ENCODE data around the gene CBX6.
A peak's percentile ranks its signal among the peaks of the same experiment; 100 is the strongest.

Gene CBX6

DNA sequence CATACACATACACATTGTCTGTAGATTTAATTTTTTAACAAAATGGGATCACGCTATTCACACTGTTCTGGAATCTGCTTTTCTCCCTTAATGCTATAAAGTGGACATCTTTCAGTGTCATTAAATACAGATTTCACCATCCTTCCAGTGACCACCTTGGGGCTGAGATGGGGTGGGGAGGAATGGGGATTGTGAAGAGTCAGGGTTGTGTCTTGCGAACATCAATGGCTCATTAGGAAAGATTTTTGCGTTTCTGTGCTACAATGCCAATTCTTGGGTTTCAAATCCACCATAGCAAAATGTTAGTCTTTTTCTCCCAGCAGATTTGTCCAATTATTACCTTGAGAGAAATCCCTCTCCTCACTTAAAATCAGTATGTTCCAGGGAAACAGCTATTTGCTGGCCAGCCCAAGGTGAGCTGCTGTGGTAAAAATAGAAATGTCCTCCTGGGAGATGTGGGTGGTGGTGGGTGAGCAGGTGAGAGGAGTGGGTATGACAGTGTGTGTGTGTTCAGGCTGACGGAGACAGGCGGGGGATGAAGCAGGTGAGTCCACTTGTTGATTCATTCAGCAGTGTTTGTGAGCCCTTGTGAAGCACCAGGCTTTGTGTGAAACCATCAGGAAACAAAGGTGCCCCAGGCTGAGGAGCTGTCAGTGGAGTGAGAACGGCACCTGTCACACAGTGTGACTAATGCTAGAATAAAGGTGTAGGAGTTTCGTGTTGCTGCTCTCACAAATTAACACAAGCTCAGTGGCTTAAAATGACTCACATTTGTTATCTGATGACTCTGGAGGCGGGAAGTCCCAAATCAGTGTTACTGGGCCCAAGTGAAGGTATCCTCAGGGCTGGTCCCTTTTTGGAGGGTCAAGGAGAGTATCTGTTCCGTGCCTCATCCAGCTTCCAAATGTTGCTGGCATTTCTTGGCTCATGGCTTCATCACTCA lies 1.7 kb upstream of the CBX6 start:
- no peak for DNase-seq

DNA sequence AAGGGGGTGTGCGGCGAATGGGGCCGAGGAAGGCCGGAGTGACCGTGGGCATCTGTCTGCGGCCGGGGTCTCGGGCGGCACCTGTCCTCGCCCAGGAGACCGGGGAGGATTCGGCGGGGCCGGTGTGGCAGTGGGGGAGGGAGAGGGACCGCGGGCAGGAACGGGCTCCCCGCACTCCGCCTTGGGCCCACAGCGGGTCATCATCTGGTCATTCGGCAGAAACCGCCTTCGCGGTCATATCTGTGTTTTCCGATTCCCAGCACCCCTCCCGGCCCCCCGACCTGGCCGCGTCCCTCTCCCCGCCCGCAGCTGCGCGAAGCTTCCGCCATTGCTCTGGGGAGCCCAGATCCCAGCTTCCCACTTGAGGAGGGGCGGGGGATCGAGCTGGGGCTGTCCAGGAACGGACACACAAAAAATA lies 824 bp upstream of the CBX6 start:
- DNase-seq, result peak; percentile 38

DNA sequence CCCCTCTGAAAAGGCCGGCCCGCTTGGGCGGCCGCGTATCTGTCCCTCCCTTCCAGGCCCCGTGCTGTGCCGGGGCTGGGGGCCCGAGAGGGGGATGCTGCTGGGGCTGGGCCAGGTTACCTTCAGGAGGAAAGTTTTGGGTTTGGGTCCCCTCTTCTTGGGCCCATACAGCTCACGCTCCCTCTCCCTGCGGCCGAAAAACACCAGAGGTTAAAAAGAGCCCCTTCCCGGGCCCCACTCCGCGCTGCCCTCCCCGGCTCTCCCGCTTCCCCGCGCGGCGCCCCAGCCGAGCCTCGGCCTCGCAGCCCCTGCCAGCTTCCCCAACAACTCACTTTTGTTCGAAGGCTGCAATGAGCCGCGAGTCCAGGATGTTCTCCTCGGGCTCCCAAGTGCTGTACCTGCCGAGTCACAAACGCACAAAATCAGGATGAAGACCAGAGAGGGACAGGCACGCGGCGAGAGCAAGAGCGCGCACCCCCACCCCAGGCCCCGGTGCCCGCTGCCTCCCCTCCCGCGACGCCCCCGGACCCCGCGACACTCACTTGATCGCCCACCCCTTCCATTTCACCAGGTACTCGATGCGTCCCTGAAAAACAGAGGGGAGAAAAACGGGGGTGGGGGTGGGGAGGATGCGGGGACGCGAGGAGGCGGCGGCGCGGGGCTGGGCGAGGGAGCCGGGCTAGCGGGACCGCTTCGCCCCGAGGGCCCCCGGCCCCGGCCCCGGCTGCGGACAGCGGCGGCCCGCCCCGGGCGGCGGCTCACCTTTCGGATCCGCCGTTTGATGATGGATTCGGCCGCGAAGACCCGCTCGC lies 450 bp downstream of the CBX6 start:
- peak; percentile 21 for DNase-seq

GRCh38 chr22:38870791-38871359 lies 1.1 kb downstream of the CBX6 start:
- no peak for DNase-seq

DNA sequence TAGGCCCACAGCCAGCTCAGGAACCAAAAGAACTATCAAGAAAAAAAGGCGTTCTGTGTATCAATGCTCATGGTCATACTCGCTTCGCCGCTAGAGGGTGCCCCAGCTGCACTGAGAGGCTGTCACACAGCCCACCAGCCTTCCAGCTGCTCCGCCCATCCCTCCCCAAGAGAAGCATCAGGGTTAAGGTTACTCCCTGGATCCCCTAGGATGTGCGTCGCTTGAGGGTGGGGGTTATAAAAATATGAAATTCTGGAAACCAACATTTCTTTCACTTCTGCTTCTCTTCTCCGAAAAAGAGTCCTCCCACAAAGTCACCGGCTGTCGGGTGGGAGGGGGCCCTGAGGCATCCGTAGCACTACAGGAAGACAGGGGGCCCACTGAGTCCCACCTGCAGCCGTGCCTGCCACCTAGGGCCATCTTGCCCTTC lies 1.7 kb downstream of the CBX6 start:
- peak; percentile 84 for DNase-seq

- no peak for DNase-seq
These were observed 2.4 kb downstream of the CBX6 start for GRCh38 chr22:38869663-38870062.

DNA sequence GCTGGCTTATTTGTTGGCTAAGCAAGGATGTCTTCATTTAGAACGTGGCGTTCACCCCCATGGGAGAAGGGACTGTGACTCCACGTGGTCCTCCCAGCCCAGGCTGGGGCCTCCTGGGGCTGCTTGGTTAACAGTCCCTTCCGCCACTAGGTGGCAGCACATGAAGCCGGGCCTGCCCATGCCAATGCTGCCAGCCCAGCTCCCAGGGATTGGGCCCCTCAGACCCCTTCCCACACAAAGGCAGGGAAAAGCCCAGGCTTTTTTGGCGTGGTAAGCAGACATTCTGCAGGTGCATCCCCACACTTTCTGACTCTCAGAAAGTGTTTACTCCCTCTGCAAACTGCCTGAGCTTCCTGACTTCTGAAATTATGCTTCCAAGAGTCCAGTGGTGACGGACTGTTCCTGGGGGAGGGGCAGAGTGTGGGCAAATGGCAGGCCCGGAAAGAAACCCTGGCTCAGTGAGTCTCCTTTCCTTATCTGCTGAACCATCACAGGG lies 3.1 kb downstream of the CBX6 start:
- peak; percentile 71 for DNase-seq

- no peak for DNase-seq
These were observed 3.7 kb downstream of the CBX6 start for GRCh38 chr22:38868286-38868721.

GRCh38 chr22:38867471-38868285 lies 4.3 kb downstream of the CBX6 start:
- DNase-seq, result no peak

- no peak for DNase-seq
These were observed 4.9 kb downstream of the CBX6 start for GRCh38 chr22:38867124-38867455.

- no peak for DNase-seq
These were observed 5.5 kb downstream of the CBX6 start for GRCh38 chr22:38866399-38867123.

GRCh38 chr22:38866024-38866398 lies 6.0 kb downstream of the CBX6 start:
- DNase-seq, result no peak

DNA sequence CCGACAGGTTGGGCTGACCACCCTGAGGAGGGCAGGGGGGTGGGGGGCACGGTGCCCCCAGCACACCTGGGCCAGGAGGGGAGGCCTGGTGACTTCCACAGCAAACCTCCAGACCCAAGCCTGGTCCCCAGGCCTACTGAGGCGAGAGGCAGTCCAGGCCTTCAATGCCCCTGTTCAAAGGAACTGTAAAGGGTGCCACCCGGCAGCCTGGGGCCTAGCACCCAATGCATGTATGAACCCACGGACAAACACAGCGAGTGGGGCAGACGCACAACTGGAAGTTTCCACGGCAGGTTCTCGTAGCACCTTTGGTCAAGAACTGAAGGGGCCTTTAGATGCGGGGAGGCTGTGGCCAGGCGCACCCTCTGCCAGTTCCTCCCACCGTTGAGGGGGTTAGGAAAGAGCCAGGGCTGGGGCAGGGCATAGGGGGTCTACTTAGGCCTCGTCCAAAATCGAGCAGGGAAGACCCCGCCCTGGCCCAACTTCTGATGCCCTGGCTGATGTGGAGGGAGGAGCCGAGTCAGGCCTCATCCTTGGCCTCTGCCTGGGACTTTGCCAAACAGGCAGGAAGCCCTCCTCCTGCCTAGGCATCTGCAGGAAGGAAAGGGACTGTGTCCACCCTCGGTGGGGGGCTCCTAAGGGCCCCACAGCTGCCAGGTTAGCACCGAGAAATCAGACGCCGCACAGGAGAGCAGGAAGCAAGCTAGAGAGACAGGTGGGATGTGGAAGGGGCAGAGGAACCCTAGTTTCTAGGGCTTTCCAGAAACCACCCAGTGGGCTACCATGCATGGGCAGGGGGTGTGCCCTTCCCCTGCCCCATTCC lies 6.6 kb downstream of the CBX6 start:
- DNase-seq, result no peak

DNA sequence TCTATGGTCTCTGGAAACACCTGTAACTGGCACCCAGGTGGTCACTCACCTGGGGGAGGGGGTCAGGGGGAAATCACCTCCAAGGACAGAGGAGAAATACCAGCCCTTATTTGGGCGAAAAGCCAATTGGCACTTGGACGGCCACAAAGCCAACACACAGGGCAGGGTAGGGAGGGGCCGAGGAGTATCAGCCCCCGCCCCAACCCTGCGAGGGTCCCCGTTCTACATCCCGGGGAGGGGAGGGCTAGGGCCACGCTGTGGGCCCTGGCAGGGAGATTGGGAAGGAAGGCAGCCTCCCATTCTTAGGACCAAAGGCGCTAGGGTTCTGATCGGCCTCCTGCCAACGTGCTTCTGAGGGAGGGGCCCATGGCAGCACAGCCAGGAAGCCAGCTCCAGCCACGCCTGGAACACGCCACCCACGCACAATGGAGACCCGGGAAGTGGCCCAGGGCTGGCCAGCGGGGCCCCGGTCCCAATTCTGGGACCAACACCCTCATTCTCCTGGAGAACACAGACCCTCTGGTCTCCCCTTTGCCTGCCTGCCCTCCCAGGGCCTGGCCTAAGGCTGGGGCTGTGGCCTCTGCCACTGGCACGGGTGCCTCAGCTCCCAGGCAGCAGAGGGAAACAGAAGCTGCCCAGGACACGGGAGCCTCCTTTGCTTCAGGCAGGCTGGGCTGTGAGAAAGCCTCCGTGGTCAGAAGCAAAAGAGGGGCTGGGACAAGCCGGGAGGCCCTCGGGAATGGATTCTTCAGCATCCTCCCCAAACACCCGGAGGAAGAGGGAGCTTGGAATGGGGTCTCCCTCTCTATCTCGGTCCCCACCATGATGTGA lies 7.4 kb downstream of the CBX6 start:
- no peak for DNase-seq

DNA sequence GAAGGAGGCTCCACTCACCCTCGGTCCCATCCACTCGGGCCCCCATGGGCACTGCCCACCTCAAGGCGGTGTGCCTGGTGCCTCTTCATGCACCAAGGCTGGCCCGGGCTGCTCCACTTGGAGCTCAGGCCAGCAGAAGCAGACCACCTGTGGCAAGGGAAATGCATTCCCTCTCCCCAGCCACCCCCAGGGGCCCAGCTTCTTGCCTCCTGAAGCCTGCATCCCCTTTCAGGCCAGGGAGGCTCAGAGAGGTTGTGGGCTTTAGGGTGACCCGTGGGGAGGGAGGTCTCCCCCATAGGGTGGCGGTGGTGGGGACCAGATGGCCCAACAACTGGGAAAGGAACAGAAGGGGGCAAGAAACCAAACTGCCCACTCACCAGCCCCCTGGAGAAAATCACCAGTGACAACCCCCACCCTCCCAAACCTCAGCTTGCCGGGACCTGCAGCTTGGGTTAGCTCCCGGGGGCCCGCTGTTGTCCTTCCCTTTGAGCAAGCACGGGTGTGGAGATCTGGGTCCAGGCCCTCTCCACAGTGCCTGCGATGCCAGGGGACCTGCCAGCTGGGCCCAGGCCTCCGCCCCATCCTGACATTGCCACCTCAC lies 8.4 kb downstream of the CBX6 start:
- no peak for DNase-seq

DNA sequence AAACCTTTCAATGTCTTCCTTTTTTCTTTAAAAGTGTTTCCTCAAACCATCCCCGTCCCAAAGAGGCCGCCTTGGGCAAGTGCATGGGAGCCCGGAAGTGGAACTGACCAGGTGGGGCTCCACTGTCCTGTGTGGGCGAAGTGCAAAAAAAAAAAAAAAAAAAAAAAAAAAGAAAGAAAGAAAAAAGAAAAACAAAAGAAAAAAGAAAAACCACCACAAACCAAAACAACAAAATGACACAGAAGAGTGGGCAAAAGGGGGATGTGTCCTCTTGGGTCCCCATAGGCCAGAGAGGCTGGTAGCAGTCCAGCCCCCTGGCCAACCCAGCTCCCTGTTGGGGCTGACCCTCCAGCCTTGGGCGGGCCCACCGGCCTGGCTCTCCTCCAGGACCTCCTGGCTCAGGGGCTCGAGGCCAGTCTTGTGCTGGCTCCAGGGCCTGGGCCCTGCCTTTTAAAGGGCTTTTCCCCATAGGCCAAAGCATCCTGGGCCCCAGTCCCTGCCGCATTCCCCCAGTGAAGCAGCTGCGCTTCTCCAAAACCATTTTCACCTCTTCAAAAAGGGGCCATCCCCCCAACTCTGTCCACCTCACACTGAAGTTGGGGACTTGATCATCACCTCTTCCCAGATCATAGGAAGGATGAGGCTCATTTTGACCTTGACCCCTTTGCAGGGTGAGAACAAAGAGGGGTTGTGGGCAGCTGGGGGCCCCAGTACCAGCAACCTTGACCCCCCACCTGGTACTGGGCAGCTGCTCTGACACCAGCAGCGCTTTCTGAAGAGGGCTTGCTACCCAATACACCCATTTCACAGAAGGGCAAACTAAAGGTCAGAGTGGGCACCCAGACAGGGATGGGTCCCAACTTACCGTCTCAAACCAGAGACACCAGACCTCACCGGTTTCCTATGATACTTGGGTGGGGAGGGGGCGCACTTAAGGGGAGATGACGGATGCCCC lies 9.4 kb downstream of the CBX6 start:
- peak; percentile 34 for DNase-seq

DNA sequence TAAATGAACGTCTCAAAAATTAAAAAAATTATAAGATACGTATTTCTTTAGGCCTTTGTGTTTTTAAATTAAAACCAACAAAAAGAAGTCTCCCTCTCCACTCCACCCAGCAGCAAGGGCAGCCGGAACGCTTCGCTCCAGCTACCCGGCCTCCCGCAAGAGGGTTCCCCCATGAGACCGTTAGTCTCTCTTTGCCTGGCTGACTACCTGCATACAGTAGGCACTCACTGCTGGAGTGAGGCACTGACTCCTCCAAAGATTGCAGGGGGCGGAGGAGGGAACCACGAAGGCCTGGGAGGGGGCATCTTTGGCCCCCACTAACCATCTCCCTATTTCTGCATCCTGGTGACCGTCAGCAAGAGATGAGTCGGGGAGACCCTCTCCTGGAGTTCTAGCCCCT lies 10.1 kb downstream of the CBX6 start:
- no peak for DNase-seq

Data from fibroblast of skin of back (primary cell).